HFF-Myc (cell line): ENCODE results near the gene ANO4.
"Not testable (repeated sequence)": the region's sequence is repeated elsewhere in the genome, so short reads cannot be mapped to it uniquely, and the experiment has no call there.

ENCODE experiments used
- DNase-seq: peaks from one replicate; pipeline ENCODE4 v3.0.0-alpha.2; 2011; ENCODE audit warnings: low read depth; ENCODE audit errors: extremely low read depth
- H3K4me3 ChIP-seq: replicated peaks from 2 replicates; pipeline ENCODE4 v1.5.1; 2011; ENCODE audit warnings: low read depth, mild to moderate bottlenecking, control low read depth, low read length
- TF ChIP-seq, protein P1 (sequence below): IDR thresholded peaks from 2 replicates; pipeline ENCODE4 v1.5.1; 2012; ENCODE audit warnings: mild to moderate bottlenecking, low read depth, low read length, control low read depth; ENCODE audit errors: missing control alignments

The ANO4 gene

DNA sequence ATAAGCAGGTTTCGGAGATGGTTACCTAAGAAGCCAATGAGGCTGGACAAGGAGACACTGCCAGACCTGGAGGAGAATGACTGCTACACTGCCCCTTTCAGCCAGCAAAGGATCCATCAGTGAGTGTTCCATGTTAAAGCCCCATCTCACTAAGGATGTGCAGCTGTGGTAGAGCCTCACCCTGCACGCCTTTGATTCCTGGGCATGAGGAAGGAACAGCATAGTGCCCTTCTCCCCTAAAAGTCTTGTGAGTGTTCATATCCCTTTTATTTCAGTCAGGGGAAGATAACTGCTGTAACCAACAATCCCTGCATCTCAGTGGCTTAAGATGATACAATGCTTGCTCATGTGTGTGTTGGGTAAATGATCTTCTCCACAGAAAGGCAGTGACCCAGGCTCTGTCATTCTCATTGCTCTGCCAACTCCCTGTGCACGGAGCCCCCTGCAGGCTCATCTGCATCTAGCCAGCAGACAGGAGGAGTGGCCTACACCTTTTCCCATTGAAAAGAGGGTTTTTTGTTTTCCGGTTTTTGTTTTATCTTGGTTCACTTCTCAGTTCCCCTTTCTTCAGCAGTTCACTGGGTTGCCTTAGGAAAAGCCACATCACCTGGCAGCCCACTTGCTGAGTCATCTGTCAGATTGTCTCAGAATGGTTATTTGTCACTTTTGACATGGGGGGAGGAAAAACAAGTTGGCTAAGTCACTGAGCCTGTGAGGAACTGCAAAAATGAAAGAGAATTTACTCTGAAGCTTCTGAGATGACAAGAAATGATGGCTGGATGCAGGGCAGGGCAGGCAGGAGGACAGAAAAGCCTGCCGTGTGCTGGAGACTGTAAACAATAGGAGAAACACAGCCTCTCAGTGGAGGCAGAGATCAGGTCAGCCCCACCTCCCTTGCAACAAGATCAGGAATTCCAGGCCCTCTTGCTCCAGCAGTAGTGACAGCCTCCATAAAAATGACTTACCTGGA, 193.3 kb downstream of the ANO4 start:
- TF ChIP-seq, protein P1, sequence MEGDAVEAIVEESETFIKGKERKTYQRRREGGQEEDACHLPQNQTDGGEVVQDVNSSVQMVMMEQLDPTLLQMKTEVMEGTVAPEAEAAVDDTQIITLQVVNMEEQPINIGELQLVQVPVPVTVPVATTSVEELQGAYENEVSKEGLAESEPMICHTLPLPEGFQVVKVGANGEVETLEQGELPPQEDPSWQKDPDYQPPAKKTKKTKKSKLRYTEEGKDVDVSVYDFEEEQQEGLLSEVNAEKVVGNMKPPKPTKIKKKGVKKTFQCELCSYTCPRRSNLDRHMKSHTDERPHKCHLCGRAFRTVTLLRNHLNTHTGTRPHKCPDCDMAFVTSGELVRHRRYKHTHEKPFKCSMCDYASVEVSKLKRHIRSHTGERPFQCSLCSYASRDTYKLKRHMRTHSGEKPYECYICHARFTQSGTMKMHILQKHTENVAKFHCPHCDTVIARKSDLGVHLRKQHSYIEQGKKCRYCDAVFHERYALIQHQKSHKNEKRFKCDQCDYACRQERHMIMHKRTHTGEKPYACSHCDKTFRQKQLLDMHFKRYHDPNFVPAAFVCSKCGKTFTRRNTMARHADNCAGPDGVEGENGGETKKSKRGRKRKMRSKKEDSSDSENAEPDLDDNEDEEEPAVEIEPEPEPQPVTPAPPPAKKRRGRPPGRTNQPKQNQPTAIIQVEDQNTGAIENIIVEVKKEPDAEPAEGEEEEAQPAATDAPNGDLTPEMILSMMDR, result peak; percentile 60
- peak; percentile 24 for DNase-seq
- H3K4me3 ChIP-seq, result no peak overlapping the region

- not testable (repeated sequence) for H3K4me3 ChIP-seq, DNase-seq
These were observed 194.9 kb downstream of the ANO4 start for GRCh38 chr12:100989509-100989908.

- DNase-seq, result no peak
- H3K4me3 ChIP-seq, result no peak overlapping the region
- TF ChIP-seq, protein P1, result no peak
These were observed 196.5 kb downstream of the ANO4 start for GRCh38 chr12:100991102-100991501.

DNA sequence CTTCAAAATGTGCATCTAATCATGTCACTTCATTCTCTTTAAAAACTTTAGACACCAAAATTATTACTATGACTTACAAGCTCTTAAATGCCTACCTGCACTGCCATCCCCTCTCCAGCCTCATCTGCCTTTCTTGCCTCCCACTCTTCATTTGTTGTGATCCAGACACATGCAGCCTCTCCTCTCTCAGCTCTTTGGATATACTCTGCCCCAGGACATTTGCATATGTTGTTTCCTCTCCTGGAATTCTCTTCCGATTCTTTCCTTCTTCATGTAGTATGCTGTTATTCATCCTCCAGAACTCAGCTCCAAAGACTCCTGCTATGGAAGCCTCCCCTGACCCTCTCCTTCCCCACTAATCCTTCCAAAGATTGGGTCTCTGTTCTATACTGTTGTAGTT, 197.6 kb downstream of the ANO4 start:
- TF ChIP-seq, protein P1, result no peak
- DNase-seq, result no peak
- H3K4me3 ChIP-seq, result no peak overlapping the region

DNA sequence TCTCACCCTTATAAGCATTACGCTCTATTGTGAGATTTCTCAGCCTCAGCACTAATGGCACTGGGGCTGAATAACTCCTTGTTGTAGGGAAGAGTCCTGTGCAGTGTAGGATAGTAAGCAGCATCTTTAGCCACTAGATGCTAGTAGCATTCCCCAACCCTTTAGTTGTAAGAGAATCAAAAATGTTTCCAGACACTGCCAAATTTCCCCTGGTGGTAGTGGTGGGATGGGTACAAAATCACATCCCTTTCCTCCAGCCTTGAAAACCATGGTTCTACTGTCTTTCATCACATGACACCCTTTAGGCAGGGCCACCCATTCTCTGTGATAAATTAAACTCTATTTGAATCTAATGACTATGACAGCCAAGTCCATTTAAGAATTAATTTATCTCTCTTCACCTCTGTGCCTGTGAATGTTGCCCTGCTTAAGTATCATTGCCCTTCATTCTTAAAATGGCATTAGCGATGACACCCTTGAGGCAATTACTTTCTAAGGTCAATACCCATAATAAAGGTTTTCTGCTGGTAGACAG, 199.4 kb downstream of the ANO4 start:
- TF ChIP-seq, protein P1, result no peak
- no peak for DNase-seq
- H3K4me3 ChIP-seq, result no peak overlapping the region

- TF ChIP-seq, protein P1, result no peak
- no peak overlapping the region for H3K4me3 ChIP-seq
- DNase-seq, result no peak
These were observed 200.6 kb downstream of the ANO4 start for GRCh38 chr12:100995201-100995600.

DNA sequence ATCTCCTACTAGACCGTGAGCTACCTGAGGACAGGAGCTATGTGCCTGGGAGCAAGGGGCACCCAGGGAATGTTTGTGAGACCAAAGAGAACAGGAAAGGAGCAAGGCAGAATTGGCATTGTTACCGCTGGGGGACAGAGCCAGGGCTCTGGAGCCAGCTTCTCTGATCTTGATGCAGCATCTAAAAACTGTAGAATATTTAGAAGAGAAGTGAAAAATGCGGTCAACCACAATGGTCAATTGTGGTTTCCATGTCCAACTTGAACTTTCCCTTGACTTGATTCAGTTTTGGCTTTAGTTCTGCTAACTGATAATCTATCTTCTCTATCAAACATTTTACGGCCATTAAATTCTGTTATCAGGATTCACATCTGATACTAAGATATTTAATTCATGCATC, 201.2 kb downstream of the ANO4 start:
- H3K4me3 ChIP-seq, result no peak overlapping the region
- TF ChIP-seq, protein P1, result no peak

More for the DNA sequence above, 201.2 kb downstream of the ANO4 start:
- DNase-seq, result no peak
